ENCODE results near the gene IBTK.
A peak's percentile ranks its signal among the peaks of the same experiment; 100 is the strongest.
"Not testable (repeated sequence)": the region's sequence is repeated elsewhere in the genome, so short reads cannot be mapped to it uniquely, and the experiment has no call there.

Gene IBTK

GRCh38 chr6:82247505-82248272 lies at the start of gene IBTK:
Gene IBTK, minus strand, starts transcription at chr6:82247744. Its CDS starts 7,258 bp downstream, at chr6:82240486.
- peak; percentile 89 to 92 for DNase-seq

- DNase-seq = no peak
These were observed 36.3 kb upstream of the IBTK start for GRCh38 chr6:82283771-82284410.

GRCh38 chr6:82281550-82281949 lies 34.0 kb upstream of the IBTK start:
- not testable (repeated sequence) for DNase-seq

- no peak for DNase-seq
These were observed 30.1 kb upstream of the IBTK start for GRCh38 chr6:82277686-82278085.

GRCh38 chr6:82275686-82276085 lies 28.1 kb upstream of the IBTK start:
- DNase-seq = no peak

GRCh38 chr6:82273295-82273694 lies 25.8 kb upstream of the IBTK start:
- no peak for DNase-seq

- DNase-seq = peak in 1 of 2 donors; percentile 48
These were observed 23.5 kb upstream of the IBTK start for GRCh38 chr6:82270881-82271635.

GRCh38 chr6:82268301-82268846 lies 20.8 kb upstream of the IBTK start:
- DNase-seq = no peak

GRCh38 chr6:82264824-82265223 lies 17.3 kb upstream of the IBTK start:
- DNase-seq = no peak

GRCh38 chr6:82264321-82264720 lies 16.8 kb upstream of the IBTK start:
- no peak for DNase-seq

GRCh38 chr6:82263916-82264315 lies 16.4 kb upstream of the IBTK start:
- DNase-seq = no peak

- DNase-seq = no peak
These were observed 13.6 kb upstream of the IBTK start for GRCh38 chr6:82260997-82261732.

- DNase-seq = peak in 1 of 2 donors; percentile 64
These were observed 11.8 kb upstream of the IBTK start for GRCh38 chr6:82259389-82259788.

GRCh38 chr6:82257088-82257774 lies 9.7 kb upstream of the IBTK start:
- DNase-seq = no peak

GRCh38 chr6:82254722-82255121 lies 7.2 kb upstream of the IBTK start:
- DNase-seq = not testable (repeated sequence)

- DNase-seq = peak in 1 of 2 donors; percentile 13
These were observed 4.4 kb upstream of the IBTK start for GRCh38 chr6:82251942-82252341.

- DNase-seq = no peak
These were observed 2.1 kb upstream of the IBTK start for GRCh38 chr6:82249381-82250253.

- DNase-seq = no peak
These were observed 760 bp upstream of the IBTK start for GRCh38 chr6:82248273-82248735.

GRCh38 chr6:82246802-82247504 lies 591 bp downstream of the IBTK start:
- DNase-seq = peak in 1 of 2 donors; percentile 78

GRCh38 chr6:82246370-82246769 lies 1.2 kb downstream of the IBTK start:
- no peak for DNase-seq
